ENCODE data around the gene LENEP.

LENEP gene

GRCh38 chr1:154960446-154961136, 32.8 kb upstream of the LENEP start:
- no peak for DNase-seq (ENCODE audit: low read depth)

- DNase-seq (ENCODE audit: low read depth), result peak; percentile 73
Measured at GRCh38 chr1:154961207-154962155, 31.9 kb upstream of the LENEP start, which contains the start of gene PYGO2. PYGO2 (minus strand) TSS chr1:154961782; CDS start chr1:154961576, 206 bp downstream.

GRCh38 chr1:154962156-154962749, 31.1 kb upstream of the LENEP start:
- no peak for DNase-seq (ENCODE audit: low read depth)

DNA sequence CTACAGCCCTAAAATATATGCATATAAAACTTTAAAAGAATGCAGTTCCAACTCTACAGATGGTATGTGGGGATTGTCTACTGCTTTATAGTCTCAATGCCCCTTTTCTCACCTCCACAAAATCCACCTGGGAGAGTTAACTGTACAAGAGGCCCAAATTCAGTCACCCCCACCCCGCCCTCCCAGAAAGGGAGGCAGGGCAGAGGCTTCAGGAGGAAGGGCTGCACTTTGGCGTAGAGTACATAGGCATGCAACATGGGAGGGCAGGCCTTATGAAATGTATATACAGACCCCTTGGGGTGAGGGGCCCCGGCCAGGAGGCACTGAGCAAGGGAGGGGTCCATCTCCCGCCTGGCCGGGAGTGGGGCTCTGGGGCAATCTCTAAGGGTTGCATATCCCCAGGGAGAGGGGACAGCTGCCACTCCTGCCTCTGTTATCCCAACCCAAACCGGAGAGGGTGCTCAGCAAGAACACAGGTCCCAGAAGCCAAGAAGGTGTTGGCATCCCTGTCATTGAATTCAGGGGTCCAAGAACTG, 30.5 kb upstream of the LENEP start:
- DNase-seq (ENCODE audit: low read depth), result no peak

GRCh38 chr1:154963643-154964042, 29.7 kb upstream of the LENEP start:
- DNase-seq (ENCODE audit: low read depth), result no peak

- DNase-seq (ENCODE audit: low read depth), result no peak
Measured at GRCh38 chr1:154964359-154964758, 29.0 kb upstream of the LENEP start.

GRCh38 chr1:154966111-154966510, 27.3 kb upstream of the LENEP start:
- no peak for DNase-seq (ENCODE audit: low read depth)

GRCh38 chr1:154967331-154967950, 25.9 kb upstream of the LENEP start:
- no peak for DNase-seq (ENCODE audit: low read depth)

GRCh38 chr1:154968731-154969130, 24.7 kb upstream of the LENEP start:
- DNase-seq (ENCODE audit: low read depth), result no peak

DNA sequence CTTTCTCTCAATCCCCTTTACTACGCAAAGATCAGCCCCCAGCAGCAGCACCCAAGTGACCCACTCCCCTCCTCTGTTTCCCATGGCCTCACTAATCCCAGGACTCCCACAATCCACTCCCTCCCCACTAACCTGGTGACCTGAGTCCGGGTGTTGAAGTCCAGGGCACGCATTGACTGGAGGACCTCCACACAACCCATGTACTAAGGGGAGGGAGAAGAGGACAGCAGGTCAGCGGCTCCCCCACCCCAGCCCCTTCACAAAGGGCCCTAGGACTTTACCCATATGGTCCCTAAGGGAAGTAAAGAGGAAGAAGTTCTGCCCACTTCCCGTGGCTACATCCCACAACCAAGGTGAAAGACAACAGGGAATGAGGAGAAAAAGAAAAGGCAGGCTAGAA, 24.1 kb upstream of the LENEP start:
- DNase-seq (ENCODE audit: low read depth), result no peak

GRCh38 chr1:154969860-154970452, 23.4 kb upstream of the LENEP start:
- DNase-seq (ENCODE audit: low read depth), result no peak

DNA sequence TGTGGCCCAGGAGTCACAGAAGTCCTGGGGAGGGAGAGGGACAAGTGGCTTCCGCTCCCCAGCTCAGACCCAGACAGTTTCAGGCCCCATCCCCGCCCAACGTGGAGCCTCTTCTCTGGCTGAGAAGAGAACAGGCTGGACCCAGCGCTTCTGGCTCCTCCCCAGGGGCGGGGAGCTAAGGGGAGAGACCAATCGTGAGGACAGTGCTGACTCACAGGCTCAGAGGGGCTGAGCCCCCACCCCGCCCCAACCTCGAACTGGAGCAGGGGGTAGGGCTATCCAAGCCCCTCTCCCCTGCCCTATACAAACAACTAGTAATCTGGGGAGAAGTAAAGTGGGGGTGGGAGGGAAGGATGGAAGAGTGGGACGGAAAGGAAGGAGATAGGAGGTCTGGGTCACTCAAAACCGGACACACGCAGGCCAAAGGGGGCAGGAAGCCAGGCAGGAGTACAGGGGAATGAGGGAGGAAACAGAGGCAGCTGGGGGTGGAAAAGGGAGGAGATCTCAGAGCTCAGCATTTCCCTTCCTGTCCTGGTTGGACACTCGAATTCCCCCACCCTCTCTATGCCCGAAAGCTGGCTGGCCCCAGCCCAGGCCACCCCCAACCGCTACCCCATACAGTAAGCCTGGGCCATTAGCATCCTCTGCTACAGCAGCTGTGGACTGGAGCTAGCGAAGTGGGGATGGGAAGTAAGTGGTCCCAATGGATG, 22.6 kb upstream of the LENEP start, which contains the start of gene SHC1:
Gene SHC1, minus strand, starts transcription at position 117 of the 710 bp plus-strand sequence. CDS start 221 bp downstream, outside the sequence.
- DNase-seq (ENCODE audit: low read depth), result no peak

DNA sequence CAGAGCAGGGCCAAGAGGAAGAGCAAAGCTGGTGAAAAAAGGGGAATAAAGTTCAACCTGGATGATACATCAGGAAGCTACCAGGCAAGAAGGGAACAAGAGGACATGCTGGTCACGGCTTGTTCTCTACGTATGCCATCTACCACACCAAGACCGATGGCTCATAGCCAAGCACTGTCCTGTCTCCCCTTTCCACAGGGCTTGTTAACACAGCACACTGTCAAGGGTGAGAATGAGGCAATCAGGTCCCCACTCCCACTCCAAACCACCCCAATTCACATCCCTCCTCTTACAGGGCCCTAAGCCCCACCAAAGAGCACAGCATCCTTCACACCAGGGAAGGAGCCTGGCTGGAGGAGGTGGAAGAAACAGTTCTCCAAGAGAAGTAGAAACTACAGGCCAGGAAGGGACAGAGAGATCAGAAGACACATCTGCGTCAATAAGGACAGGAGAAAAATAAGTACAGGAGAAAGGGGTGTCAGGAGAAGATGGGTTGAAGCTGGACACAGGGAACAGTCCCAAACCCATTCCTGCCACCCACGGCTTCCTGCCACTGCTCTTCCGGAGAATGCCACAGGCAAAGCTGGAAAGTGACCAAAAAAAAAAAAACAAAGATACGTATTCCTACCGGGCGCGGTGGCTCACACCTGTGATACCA, 21.9 kb upstream of the LENEP start:
- no peak for DNase-seq (ENCODE audit: low read depth)

DNA sequence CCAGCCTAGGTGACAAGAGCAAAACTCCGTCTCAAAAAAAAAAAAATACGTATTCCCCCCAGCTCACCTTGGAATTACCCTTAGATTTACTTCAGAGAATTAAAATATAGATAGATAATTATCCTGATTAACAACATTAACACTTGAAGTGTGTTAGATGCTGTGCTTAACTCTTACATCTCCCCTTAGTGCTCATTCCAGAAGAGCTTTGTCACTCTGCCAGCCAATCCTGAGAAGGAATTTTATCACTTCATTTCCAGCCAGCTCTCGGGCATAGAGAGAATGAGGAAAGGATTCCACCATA, 21.2 kb upstream of the LENEP start:
- DNase-seq (ENCODE audit: low read depth), result no peak

DNA sequence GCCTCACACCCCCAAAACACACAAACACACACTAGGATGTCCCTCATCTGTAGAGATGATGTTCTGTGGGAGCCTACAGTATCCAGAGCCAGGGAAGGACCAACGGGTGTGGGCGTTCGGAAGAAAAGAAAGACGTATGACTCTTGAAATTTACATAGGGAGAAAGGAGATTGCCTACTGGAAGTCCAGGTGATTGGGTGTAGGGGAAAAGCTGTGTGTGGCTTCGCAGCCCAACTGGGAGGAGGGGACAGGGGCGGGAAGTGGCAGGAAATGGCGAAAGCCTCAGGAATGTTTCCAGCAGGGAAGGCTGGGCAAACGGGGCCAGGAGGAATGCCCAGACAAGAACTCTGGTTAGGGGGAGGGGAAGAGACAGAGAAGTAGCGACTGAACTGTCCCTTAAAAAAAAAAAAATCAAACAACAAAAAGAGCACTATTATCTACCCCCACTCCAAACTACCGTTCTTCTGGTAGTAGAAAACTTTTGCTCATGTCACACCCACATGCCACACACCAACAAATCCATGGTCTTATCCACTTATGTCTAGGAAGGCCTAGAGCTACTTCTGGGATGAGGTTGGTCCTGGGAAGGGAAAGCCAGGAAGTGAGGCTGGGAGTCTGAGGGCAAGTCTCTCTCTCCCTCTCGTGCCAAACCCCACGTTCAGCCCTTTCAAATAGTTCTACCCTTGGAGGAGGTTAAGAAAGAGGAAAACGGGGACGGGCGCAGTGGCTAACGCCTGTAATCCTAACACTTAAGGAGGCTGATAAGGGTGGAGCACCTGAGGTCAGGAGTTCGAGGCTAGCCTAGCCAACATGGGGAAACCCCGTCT, 20.7 kb upstream of the LENEP start:
- DNase-seq (ENCODE audit: low read depth), result no peak

DNA sequence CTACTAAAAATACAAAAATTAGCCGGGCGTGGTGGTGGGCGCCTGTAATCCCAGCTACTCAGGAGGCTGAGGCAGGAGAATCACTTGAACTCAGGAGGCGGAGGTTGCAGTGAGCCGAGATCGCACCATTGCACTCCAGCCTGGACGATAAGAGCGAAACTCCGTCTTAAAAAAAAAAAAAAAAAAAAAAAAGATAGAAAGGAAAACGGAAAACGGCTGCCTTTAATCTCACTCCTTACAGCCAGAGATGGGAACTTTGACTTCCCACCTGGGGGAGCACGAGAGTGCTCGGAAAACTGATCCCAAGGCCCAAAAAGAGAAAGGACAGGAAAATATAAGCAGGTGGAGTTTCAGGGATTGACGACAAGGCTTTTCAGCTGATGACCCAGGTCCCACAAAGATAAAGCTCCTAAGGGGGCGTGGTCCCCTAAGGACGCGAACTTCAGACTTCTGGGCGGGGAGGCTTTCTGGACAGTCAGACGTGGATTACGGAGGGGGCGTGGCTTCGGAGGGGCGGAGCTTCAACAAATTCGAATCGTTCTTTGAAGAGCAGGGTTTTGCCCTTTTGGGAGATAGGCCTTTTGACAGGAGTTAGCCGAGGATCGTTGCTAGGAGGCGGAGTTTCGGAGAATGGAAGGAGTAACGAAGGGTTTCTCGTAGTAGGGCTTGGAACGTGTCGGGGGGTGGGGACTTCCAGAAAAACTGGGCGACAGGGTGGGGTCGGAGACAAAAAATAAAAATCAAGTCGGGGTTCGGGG, 19.9 kb upstream of the LENEP start:
- DNase-seq (ENCODE audit: low read depth), result peak; percentile 85

GRCh38 chr1:154974102-154974807, 19.1 kb upstream of the LENEP start, which contains the start of gene CKS1B:
CKS1B (plus strand) TSS chr1:154974681; CDS start chr1:154974746, 65 bp downstream.
- peak; percentile 92 for DNase-seq (ENCODE audit: low read depth)

GRCh38 chr1:154974808-154975408, 18.5 kb upstream of the LENEP start:
- DNase-seq (ENCODE audit: low read depth), result peak; percentile 92

Measured in activated T-helper 9 cell treated with anti-CD3 and anti-CD28 coated beads, Interleukin-2, amount 50 U/mL, for 16 hours (primary cell).